NCI-H510A (cell line): Measurements from ENCODE around the gene NFATC3.

ENCODE experiments used
- DNase-seq: peaks from one replicate; lab custom pipeline; 2025; lab: John Stamatoyannopoulos, UW

NFATC3 gene

DNA sequence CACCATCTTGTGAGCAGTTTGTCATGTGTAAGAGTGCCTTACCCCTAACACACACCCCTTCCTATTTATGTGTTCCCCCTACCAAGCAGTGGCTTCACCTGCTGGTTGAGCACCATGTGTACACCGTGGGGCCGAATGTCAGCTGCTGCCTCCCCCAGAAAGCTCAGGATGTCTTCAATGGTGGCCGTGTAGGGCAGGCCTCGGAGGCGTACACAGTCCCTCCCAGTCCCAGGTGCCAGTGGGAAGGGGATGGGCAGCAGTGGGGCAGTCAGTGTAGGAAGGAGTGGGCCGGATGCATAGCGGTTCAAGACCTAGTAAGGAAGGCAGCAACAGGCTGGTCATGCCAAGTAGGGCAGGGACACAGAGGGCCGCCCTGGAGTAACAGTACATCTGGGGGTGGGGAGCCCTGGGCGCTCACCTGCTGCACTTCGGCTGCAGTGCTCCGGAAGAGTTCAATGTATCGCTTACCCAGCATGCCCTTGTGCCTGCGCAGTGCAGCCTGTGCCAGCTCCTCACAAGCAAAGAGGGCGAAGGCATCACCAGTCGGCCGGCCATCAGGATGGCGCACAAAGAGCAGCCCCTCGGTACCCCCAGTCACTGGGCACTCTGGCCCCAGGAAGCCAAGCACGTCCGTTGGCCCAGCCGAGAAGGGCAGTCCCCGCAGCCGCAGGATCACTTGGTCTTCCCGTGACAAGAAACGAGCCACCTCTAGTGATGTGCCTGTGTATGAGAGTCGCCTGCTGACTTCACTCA lies 146.4 kb downstream of the NFATC3 start:
- DNase-seq: no peak

DNA sequence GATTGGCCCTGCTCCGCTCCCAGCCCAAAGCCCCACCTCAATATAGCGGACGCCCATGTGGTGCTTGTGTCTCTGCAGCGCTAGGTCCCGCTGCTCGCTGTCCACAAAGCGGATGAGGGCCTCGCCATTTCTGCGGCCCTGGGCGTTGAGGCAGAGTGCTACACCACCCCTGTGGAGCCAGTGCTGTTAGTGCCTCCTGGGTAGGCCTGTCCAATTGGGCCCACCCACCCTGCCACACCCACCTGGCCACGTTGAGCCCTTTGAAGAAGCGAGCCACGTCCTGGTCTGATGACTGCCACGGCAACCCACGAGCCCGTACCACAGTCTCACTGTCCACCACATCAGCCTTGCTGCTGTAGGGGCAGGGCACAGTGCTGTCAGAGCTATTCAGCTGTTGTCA lies 147.2 kb downstream of the NFATC3 start:
- no peak for DNase-seq

DNA sequence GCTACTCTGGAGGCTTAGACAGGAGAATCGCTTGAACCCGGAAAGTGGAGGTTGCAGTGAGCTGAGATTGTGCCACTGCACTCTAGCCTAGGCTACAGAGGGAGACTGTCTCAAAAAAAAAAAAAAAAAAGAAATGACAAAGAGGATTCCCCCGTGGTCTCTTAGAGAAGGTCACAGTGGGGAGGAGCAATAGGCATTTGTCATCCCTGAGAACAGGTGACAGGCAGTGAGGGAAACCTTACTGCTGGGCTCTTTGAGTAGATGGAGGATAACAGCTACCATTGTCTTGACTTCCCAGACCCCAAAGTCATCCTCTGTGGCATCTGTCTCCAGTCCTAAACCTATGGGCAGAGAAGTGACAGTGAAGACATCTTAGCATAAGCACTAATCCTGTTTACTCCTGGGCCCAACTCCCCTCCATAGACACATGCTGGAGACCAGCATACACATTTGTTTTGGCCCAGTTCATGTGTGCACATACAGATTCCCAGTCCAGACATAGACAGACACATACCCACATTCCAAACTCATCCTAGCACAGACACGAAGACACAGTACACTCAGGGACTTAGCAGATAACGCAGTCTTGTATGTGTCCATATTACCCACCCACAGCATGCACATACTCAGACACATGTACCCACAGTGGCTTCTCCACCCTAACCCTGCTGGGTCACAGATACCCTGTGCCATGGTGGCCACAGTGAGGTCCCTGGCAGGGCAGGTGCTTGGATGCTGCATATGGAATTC lies 148.1 kb downstream of the NFATC3 start:
- DNase-seq: no peak

GRCh38 chr16:68233835-68234187 lies 148.6 kb downstream of the NFATC3 start:
- no peak for DNase-seq

GRCh38 chr16:68234188-68235107 lies 149.3 kb downstream of the NFATC3 start:
- DNase-seq: peak; percentile 96

- DNase-seq: peak; percentile 40
Observed at GRCh38 chr16:68235108-68235886, 150.1 kb downstream of the NFATC3 start.

GRCh38 chr16:68235887-68236136 lies 150.6 kb downstream of the NFATC3 start, which contains the start of gene ESRP2:
Gene ESRP2, minus strand, starts transcription at chr16:68236127. Its CDS starts 82 bp downstream, at chr16:68236045.
- no peak for DNase-seq

DNA sequence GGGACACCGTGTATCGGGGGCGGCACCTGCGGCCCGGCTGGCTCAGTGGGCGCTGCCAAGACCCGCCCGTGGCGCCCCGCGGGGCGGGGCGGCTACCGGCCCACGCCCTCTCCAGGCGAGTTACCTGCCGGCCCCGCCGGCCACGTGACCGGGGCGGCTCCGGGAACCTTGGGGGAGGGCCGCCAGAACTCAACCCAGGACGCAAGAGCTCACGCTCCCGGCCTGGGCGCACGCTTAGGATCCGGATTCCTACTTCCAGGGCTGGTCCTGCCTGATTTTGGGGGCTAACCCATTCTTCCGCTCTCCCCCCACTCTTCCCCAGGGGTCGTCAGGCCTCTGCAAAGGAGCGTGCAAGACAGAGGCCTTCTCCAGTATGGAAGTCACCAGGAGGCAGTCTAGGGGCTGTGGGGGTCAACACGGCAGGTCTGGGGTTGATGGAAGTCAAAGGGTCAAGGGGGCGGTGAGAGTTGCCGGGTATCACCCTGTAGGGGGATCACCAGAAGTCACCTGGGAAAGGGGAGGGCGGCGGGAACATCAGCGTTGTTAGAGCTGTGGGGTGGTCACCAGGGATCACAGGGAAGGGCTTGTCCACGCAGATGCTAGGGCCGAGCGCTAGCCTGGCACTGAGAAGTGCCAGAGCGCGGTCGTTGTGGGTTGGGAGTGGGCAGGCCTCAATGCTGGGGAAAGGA lies 151.1 kb downstream of the NFATC3 start:
- peak; percentile 80 for DNase-seq

DNA sequence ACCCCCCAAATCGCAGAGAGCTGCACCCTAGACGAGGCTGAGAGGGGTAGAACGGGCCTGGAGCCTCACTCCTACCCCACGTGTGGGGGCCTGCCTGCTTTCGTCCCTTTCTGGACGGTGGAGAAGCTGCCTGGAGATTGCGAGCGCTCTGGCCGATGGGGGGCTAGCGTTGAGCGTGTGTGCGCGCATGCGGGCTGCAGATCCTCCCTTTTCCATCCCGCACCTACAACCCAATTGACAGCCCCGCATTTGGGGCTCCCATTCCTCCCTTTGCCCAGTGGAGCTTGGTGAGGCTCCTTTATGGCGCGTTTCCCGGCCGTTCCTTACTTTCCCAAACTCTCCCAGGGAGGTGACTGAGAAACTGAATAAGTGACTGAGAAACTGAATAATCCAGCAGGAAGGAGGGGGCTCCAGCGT lies 151.7 kb downstream of the NFATC3 start:
- no peak for DNase-seq

- DNase-seq: peak; percentile 90
Observed at GRCh38 chr16:68237243-68238028, 152.3 kb downstream of the NFATC3 start.

DNA sequence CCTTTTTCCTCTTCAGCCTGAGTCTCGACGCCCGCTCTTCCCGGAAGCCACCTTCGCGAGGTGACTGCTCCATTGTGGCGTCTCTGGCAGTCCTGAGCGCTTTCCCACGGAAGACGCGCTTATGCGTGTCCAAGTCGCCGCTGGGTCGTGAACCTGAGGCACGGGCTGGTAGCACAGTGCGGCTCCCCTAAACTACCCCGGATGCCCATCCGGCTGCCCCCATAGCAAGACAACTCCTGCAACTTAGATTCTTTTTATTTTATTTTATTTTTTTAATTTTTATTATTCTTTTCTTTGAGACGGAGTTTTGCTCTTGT lies 152.8 kb downstream of the NFATC3 start:
- DNase-seq: no peak

- DNase-seq: no peak
Observed at GRCh38 chr16:68242085-68242484, 156.9 kb downstream of the NFATC3 start.

- no peak for DNase-seq
Observed at GRCh38 chr16:68242926-68243858, 158.0 kb downstream of the NFATC3 start.

DNA sequence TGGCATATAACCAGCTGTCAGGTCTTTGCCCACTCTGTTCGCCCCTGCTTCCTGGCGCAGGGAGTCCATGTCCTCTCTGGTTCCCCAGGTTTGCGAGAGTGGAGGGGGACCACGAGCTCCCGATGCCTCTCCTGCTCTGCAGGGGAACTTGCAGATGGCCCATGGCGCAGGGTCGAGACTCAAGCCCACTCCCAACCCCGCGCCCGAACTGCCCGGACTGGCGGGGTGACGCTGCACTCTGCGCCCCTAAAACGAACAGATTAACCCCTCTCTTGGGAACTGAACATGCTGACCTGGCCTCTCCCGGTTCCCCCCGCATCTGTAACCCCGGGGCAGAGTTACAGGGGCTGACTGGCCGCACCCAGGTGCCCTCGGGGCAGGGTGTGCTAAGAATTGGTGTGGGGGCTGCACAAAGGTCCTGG lies 159.3 kb downstream of the NFATC3 start:
- DNase-seq: no peak

DNA sequence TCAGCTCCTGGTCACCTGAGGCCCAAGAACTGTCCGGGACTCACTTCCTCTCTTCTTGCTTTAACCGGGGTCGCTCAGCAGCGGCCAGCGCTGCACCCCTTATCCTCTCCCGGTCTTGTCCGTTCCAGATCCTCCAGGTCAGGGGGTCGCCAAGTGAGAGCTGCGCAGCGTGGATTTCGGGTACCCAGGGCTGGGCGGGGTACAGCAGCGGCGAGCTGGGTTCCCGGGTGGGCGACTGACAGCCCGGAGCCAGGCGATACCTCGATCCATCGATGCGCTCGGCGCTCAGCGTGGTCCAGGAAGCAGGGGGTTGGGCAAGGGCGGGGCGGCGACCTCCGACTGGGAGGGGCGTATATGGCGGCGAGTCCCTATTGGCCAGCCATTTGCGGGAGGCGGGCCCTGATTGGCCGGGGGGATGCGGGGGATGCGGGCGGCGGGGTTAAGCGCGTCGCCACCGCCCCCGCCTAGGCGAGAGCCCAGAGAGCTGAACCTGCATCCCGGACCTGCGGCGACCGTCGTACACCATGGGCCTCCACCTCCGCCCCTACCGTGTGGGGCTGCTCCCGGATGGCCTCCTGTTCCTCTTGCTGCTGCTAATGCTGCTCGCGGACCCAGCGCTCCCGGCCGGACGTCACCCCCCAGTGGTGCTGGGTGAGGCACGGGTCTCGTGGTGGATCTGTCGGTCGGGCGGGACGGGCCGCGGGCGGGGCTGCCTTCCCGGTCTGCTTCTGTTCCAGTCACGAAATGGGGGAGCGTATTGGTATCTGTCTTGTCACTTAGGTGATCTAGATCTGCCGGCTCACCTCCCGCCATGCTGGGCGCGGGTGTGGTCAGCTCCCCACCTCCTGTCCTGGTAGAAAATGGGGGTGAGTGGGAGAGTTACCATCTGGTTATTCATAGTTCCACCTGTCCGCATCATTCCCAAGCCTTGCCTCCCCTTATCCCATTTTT lies 160.0 kb downstream of the NFATC3 start, which contains the start of gene PLA2G15:
Gene PLA2G15, plus strand, starts transcription at position 471 of the 951 bp plus-strand sequence. Its CDS starts 54 bp downstream, at position 525.
- DNase-seq: peak; percentile 57

DNA sequence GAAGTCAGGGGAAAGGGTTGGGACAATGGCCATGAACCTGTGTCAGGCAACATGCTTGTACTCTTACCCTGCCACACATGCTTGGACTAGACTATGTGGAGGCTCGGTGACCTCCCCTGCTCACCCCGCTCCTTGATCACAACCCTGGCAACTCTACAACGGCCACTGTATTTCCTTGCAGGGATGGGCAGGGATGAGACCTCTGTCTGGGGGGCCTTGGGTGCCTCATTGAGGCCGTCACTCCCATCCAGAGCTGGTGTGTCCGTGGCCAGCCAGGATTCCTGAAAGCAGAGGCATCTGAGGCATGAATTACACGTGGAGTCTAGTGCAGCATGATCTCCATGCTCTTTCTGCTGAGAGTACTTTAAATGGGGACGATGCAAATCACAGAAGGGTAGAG lies 161.0 kb downstream of the NFATC3 start:
- DNase-seq: no peak

DNA sequence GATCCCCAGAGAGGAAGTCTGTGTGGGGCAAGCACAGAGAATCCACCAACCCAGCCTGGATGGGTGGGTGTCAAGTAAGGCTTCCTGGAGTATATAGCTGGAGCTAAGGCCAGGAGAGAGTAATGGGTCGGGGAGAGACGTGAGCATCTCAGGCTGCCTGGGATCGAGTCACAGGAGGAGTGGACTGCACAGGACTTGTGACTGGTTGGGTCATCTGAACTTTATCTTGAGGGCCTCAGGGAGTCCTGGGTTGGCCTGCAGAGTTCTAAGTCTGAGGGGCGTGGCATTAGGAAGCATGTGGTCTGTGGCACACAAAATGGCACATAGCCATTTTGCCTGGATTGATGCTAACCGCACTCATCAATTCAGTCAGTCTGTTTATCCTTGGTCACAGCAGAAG lies 161.5 kb downstream of the NFATC3 start:
- DNase-seq: no peak

DNA sequence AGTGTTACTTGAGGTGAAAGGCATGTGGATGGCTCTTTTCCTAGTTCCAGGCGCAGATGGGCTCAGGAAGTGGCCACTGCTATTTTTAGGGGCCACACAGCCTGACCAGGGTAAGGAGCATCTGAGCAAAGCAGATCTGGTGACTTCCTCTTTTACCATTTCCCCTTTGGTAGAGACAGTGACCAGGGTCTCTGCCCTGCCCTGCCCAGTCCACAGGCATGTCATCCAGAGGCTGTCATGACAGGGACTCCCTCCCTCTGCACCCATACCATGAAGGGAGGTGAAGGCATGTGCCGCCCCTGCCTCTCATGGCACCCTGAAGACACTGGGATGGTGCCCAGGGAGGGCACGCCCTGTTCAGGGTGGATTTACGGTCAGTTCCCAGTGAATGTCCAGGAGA lies 162.2 kb downstream of the NFATC3 start:
- DNase-seq: no peak
